NCI-H2227 (cell line): Measurements from ENCODE around the gene NPFFR2.
"Not testable (repeated sequence)": the region's sequence is repeated elsewhere in the genome, so short reads cannot be mapped to it uniquely, and the experiment has no call there.

Experiments used
- DNase-seq: peaks from one replicate; lab custom pipeline; 2025; ENCODE audit not compliant: unreplicated experiment; lab: John Stamatoyannopoulos, UW

NPFFR2 gene

DNA sequence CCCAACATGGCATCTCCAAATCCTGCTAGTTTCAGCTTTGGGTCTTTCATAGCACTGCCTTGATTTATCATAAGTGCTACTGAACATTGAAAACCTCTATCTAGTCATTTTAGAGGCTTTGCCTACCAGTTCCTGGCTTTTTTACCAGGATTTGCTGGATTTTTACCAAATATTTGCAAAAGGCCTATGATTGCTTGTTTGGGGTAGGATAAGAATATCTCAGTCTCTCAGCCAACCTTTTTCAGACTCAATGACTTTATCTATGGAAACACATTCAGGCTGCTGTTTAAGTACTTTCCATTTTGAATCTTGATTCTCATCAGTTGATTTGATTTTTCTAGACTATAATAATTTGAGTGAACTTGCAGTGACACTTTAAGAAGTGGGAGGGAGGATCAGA lies 80.1 kb downstream of the NPFFR2 start:
- no peak for DNase-seq

DNA sequence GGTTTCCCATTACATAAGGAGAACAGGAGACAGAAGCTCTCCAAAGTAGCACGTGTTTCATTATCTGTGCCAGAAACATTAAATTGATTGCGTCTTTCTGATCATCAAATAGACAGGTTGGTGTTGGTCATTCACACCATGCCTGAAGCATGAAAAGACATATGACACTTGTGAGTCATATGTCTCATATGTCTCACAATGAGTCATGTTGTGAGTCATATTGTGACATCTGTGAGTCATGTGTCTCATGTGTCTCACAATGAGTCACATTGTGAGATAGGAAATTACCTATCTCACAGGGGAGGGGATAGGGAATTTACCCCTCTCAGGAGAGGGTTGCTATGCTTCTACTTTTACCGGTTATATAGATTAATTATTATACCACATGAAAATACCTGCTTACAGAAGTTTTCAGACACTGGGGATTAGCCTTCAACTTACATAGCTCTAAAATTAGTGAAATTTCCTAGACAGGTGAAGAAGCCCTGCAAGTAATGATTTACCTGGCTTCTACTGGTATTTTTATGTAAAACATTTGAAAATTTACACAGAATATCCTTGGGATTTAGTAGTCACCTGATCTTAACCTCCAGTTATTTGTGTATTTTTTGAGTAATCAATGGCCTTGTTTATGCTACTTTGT lies 80.8 kb downstream of the NPFFR2 start:
- no peak for DNase-seq

DNA sequence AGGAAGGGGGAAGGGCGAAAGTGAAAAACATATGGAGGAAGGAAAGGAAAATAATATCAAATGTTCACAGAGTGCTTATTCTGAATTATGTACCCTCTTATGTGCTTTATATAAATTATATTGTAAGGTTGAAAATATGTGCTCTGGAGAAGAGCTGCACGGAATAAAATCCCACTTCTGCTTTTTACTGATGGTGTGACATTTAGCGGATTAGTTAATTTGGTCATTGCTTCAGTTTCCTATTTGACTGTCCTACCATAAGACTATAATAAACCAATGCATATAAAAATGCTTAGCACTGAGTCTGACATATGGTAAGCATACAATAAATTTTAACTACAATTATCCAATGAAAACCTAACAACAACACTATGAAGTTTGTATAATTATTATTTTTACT lies 86.2 kb downstream of the NPFFR2 start:
- no peak for DNase-seq

DNA sequence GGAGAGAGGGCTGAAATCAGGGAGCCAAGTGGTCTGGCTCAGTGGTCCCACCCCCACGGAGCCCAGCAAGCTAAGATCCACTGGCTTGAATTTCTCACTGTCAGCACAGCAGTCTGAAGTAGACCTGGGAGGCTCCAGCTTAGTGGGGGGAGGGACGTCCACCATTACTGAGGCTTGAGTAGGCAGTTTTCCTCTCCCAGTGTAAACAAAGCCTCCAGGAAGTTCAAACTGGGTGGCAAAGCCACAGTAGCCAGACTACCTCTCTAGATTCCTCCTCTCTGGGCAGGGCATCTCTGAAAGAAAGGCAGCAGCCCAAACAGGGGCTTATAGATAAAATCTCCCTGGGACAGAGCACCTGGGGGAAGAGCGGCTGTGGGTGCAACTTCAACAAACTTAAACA lies 88.1 kb downstream of the NPFFR2 start:
- DNase-seq: no peak

DNA sequence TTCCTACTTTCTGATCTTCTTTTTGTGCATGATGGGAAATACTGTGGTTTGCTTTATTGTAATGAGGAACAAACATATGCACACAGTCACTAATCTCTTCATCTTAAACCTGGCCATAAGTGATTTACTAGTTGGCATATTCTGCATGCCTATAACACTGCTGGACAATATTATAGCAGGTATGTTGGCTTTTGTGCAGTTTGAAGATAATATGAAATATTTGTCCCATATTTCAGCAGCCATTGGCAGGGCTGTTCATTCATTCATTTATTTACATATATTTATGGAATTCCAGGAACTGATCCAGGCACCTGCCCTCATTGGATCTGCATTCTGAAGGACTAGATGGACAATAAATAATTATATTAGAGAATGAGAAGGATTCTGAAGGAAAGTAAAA lies 96.9 kb downstream of the NPFFR2 start:
- DNase-seq: no peak

DNA sequence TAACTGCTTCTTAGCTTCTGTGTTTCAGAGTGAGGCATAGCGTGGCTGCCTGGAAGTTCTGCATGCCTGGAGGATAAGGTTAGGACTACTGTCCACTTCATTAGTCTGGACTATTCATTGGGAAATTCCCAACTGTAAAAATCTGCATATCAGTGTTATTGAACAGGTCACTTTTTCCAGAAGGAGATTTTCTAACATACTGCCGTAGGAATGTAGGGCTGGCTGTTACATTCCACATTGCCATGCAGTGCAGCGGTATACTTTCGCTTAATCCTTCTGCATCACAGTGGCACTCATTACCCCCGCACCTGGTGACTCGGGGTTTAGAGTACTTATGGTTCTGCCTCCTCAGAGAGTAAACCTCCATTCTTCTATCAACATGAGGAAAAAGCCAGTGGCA lies 104.6 kb downstream of the NPFFR2 start:
- no peak for DNase-seq

DNA sequence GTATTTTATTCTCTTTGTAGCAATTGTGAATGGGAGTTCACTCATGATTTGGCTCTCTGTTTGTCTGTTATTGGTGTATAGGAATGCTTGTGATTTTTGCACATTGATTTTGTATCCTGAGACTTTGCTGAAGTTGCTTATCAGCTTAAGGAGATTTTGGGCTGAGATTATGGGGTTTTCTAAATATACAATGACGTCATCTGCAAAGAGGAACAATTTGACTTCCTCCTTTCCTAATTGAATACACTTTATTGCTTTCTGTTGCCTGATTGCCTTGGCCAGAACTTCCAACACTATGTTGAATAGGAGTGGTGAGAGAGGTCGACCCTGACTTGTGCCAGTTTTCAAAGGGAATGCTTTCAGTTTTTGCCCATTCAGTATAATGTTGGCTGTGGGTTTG lies 108.2 kb downstream of the NPFFR2 start:
- DNase-seq: not testable (repeated sequence)

DNA sequence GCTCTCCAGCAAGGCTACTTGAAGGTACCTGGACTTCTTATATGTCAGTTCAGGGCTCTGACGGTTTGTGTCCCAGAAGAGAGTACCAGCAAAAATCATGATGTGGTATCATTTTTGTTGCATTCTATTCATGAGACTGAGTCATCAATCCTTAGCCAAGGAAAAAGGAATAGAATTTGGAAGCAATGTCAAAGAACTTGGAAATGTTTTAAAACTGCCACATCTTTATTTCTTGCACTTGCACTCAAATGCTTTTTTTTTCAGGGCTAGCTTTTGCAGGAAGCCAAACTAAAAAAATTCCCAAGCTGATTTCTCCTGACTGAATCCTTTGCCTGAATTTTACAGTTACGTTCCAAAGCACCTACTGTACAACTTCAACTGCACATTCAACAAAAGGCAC lies 112.4 kb downstream of the NPFFR2 start:
- no peak for DNase-seq

DNA sequence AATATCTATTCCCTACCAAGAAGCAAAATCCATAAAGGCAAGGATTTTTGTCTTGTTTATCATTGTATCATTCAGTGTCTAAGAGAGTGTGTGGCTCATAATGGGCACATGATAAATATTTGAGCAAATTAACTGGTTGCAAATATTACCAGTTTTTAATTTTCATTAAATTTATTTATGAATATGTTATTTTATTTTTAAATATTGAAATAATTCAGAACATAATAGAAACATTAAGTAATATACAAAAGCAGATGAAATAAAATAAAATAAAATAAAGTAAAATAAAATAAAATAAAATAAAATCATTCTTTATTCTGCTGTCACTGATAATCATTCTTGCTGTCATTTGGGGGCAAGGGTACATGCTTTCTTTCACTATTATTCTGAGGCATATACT lies 120.9 kb downstream of the NPFFR2 start:
- no peak for DNase-seq

DNA sequence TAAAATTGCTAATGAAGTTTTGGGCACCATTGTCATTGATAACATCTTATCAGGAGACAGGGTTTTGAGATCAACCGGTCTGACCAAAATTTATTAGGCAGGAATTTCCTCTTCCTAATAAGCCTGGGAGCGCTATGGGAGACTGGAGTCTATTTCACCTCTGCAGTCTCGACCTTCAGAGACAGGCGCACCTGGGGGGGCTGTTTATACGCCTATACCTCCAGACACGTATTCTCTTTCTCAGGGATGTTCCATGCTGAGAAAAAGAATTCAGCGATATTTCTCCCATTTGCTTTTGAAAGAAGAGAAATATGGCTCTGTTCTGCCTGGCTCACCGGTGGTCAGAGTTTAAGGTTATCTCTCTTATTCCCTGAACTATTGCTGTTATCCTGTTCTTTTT lies 121.8 kb downstream of the NPFFR2 start:
- not testable (repeated sequence) for DNase-seq

DNA sequence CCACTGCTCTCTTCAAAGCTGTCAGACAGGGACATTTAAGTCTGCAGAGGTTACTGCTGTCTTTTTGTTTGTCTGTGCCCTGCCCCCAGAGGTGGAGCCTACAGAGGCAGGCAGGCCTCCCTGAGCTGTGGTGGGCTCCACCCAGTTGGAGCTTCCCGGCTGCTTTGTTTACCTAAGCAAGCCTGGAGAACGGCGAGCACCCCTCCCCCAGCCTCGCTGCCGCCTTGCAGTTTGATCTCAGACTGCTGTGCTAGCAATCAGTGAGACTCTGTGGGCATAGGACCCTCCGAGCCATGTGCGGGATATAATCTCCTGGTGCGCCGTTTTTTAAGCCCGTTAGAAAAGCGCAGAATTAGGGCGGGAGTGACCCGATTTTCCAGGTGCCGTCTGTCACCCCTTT lies 137.5 kb downstream of the NPFFR2 start:
- DNase-seq: not testable (repeated sequence)

DNA sequence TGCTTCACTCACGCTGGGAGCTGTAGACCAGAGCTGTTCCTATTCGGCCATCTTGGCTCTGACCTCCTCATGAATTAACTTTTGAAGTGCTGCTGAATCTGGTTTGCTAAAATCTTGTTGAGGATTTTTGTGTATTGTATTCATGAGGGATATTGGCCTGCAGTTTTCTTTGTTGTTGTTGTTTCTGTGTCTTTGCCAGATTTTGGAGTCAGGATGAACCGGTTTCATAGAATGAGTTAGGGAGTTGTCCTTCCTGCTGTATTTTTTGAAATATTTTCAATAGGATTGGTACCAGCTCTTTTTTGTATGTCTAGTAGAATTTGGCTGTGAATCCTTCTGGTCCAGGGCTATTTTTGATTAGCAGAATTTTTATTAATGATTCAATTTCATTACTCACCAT lies 138.1 kb downstream of the NPFFR2 start:
- DNase-seq: no peak

DNA sequence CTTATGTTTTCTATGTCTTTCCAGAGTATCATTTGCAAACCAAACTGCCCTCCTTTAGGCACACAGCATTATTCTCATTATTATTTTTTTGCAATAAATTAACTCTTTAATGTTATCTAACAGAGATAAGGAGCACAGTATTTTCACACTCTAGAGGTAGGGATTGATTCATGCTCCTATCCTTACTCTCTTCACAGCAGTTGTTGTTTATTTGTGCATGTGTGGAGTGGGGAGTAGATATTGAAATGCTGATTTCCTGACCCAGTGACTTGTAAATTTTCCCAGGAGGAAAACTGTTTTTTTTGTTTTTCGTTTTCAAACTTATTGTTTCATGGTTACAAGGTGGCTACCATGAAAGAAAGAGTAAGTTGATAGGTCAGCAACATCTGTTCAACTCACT lies 140.0 kb downstream of the NPFFR2 start:
- no peak for DNase-seq

DNA sequence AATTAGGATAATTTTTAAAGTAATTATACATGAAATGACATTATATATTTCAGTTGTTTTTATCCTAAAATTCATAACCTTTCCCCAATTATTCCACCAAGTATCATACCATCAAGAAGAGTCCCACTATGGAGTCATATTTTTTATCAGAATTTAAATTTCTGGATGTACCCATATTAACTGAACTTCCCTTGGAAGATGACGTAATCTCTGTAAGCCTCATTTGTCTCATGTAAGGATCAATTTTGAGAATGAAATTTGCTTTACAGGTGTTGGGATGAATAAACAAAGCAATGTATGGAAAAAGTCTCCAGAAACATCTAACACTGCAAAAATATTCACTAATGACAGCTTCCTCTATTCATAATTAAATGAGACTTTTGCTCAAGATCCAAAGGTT lies 147.5 kb downstream of the NPFFR2 start:
- DNase-seq: no peak

DNA sequence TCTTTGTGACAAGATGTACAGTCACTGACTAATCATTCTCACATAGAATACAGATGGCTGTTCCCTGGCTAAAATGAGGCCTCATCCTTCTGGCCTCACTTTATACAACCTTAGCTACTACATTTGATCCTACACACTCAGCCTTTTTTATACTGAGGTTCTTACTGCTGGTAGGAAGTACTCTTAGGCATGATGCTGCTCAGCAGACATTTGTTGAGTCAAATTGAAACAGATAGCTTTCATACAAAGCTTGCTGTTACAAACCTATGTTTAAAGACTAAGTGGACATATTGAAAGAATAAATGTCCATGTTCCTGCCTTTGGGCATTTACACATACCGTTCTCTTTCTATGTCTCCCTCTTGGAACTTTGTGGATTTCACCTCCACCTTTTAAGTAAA lies 154.9 kb downstream of the NPFFR2 start:
- DNase-seq: no peak

DNA sequence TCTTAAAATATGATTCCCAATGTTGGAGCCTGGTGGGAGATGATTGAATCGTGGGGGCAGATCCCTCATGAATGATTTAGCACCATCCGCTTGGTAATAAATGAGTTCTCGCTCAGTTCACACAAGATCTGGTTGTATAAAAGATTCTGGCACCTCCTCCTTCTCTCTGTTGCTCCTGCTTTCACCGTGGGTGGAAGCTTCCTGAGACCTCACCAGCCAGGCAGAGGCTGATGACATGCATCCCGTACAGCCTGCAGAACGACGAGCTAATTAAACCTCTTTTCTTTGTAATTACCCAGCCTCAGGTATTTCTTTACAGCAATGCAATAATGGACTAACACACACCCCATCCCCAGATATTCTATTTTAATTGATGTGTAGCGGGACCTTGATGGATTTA lies 162.2 kb downstream of the NPFFR2 start:
- DNase-seq: no peak

DNA sequence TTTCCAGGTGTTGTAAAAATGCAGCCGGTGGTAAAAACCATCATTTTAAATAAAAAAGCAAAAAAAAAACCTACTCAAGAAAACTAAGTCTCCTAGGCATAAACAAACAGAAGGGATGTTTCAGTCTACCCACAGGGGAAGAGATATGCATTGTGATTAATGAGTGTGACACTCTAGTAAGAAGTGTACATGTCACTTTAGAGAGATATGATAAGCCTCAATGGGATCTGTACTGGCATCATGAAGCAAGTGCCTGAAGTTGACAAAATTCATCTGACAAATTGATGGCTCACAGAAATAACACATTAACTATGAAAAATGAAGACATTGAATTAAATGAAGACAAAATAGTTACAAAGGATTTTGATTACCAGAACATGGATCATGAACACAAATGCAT lies 162.7 kb downstream of the NPFFR2 start:
- DNase-seq: no peak
